Stimulated activated CD4-positive, alpha-beta T cell treated with anti-CD3 and anti-CD28 coated beads, Interleukin-15, amount 100 ng/mL, for 48 hours (primary cell): ENCODE data around the gene F7.

Experiments
- DNase-seq, 2 donors: peaks; one replicate each; pipeline ENCODE4 v3.0.0-alpha.2; 2020; ENCODE audit warnings: low read depth in 2 of 2

F7 gene

GRCh38 chr13:113138792-113139551 lies 33.4 kb downstream of the F7 start:
- no peak for DNase-seq

DNA sequence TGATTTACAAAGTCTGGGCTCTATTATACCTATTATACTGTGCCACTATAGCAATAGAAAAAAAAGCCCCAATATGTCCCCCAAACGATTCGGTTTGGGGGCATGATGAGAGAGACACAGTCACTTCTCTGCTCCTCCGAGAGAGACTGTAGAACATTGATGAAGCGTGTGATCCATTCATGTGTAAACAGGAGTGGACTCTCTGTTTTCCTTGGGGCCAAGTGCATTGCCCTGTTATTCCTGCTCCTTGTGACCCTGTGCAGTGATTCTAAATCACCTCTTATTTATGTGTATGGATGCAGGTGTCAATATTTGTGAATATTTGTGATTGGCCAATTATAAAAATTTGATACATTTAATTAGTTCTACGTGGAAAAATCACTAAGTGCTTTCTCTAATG lies 34.0 kb downstream of the F7 start:
- no peak for DNase-seq

DNA sequence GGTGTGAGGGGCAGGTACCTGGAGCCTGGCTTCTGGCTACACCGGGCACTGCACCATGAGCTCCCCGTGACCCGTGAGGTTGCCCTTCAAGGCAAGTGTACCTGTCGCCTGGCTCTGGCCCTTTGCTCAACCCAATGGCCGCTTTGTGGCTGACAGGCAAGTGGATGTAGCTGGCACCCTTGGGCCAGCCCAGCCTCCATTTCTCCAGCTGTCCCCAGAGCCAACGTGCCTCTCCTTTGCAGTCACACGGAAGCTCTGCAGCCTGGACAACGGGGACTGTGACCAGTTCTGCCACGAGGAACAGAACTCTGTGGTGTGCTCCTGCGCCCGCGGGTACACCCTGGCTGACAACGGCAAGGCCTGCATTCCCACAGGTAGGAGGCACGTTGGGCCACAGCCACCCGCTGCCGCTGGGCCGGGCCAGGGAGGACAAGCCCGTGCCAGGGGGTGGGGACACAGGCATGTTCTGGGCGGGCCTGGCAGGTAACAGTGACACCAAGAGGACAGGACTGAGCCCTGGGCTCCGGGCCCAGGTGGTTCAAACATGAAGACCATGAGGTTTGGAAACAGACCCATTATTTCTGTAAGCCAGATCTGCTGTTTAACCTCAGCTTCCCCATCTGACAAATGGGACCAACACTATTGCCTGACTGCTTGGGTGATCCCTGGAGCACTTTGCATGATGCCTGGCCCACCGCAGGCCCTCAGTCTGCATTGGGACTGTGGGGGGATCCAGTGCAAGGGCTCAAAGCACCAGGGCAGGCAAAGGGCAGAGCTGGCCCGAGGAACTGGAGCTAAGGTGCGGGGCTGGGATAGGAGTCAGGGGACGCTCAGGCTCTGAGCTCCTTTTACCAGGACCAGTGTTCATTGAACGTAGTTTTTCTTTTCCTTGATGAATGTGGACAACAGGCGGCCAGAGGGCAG lies 35.3 kb downstream of the F7 start:
- no peak for DNase-seq

GRCh38 chr13:113141601-113141970 lies 36.0 kb downstream of the F7 start:
- no peak for DNase-seq

DNA sequence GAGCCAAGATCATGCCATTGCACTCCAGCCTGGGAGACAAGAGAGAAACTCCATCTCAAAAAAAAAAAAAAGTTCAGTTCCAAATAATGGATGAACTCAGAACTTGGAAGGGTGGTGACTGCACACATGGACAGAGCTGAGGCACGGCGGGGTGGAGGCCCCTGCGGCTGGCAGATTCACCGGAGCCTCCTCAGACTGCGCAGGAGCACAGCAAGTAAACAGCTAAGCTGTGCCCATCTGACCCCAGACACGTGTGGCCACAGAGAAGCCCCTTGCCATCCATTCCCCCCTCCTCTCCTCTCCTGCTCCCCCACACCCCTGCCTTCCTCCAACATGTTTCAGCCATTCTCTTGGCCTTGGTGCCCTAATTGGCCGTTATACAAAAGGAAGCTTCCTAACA lies 37.3 kb downstream of the F7 start:
- no peak for DNase-seq

GRCh38 chr13:113143466-113144254 lies 38.1 kb downstream of the F7 start:
- DNase-seq: no peak

- DNase-seq: no peak
Measured at GRCh38 chr13:113144255-113144629, 38.7 kb downstream of the F7 start.

GRCh38 chr13:113145496-113145895 lies 39.9 kb downstream of the F7 start:
- peak; percentile 47 to 60 for DNase-seq

DNA sequence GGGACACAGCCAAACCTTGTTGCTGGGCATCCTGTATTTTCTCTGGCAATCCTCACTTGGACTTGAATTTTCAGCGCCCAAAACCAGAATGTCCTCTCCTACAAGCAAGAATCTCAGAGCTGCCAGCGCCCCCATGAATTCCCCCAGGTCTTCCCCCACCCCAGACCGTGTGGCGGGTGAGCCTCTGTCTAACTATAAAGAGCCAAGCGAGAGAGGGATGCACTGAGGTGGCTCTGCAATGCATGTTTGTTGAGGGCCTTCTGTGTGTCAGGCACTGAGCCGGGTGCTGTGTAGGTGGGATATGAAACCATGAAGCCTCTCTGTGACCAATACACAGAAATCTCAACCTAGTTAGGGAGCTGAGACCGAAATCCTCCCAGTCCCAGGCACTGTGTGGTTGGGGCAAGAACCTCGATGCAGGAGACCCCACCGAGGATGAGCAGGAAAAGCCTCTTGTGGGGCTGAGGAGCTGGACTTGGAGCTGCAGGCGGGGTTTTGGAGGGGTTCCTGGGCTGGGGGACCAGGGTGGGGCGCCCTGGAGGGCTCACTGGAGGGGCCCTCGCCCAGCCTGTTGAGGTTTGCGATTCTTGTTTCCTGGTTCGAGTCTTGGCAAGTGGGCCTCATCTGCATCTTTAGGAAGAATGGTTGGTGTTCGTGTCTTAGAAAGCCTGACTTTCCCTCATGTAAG lies 40.5 kb downstream of the F7 start:
- no peak for DNase-seq

GRCh38 chr13:113146750-113147149 lies 41.2 kb downstream of the F7 start:
- DNase-seq: no peak

DNA sequence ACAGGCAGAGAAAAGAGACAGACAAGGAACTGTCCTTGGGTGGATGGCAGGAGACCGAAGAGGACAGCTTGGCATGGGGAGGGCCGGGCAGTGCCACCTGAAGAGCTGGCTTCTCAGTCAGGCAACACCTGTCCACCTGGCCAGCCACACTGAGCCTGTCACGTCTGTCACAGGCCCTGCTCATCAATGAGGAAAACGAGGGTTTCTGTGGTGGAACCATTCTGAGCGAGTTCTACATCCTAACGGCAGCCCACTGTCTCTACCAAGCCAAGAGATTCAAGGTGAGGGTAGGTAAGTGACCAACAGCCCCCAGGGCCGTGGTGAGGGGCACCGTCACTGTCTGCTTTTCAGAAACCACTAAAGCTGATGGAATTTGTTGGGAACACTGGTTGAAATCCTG lies 41.6 kb downstream of the F7 start:
- no peak for DNase-seq

DNA sequence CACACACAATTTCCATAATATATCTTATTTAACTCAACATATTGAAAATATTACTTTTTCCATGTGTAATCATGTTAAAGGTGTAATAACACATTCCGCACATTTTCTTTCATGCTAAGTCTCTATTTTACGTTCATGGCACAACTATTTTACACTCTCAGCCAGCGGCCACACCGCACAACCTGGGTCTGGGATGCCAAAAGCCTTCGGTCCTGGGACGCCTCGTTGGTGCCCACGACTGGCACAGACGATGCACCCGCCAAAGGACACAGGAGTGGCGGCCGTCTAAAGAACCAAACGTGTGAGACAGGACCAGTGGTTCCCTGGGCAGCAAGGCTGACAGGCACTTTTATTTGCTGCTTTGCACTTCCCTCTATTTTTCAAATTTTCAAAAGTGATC lies 42.8 kb downstream of the F7 start:
- no peak for DNase-seq

DNA sequence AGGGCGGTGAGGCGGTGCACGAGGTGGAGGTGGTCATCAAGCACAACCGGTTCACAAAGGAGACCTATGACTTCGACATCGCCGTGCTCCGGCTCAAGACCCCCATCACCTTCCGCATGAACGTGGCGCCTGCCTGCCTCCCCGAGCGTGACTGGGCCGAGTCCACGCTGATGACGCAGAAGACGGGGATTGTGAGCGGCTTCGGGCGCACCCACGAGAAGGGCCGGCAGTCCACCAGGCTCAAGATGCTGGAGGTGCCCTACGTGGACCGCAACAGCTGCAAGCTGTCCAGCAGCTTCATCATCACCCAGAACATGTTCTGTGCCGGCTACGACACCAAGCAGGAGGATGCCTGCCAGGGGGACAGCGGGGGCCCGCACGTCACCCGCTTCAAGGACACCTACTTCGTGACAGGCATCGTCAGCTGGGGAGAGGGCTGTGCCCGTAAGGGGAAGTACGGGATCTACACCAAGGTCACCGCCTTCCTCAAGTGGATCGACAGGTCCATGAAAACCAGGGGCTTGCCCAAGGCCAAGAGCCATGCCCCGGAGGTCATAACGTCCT lies 43.4 kb downstream of the F7 start:
- no peak for DNase-seq

GRCh38 chr13:113149711-113150549 lies 44.3 kb downstream of the F7 start:
- no peak for DNase-seq

- DNase-seq: no peak
Measured at GRCh38 chr13:113150550-113151365, 45.2 kb downstream of the F7 start.

DNA sequence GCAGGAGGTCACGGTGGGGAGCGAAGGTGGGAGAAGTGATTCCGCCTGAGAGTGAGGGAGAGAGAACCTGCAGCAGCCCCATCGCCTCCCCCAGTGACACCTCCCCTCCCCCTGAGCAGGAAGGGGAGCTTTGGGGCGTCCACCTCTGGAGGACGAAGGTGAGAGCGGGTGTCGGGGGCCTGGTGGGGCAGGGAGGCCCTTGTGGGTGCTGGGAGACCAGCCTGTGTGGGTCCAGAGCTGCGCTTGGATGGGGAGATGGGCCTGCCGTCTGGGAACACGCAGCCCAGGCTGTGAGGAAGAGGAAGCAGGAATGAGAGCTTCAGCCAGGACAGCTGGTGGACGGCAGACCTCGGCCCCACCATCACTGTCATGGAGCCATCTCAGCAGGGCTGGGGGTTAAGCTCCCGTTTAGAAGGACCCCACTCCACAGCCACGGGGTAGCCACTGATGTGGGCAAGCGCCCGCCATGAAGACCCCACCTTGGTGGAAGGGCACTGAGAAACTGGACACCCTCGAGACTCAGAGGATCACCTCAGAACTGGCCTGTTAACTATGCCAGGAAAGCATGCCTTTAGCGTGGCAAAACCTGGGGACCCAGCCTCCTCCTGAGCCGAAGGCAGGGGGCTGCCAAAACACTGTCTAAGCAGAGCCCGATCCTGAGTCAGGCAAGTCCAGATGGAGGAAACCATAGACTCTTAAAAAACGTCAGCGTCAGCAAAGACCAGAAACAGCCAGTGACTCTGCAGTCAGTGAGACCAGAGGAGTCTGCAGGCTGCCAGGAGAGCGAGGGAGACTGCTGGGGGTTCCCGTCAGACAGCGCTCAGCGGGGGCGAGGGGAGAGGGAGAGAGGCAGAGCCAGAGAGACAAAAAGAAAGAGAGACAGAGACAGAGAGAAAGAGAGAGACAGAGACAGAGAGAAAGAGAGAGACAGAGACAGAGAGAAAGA lies 46.4 kb downstream of the F7 start:
- DNase-seq: no peak

DNA sequence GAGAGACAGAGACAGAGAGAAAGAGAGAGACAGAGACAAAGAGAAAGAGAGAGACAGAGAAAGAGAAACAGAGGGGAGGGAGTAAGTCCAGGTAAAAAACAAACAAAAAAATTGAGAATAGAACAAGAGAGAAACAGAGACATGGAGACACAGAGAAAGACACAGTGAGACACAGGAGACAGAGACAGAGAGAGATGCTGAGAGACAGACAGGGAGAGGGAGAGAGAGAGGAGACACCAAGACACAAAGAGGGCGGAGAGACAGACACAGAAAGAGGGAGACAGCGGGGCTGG lies 47.0 kb downstream of the F7 start:
- DNase-seq: no peak

GRCh38 chr13:113152984-113153809 lies 47.6 kb downstream of the F7 start:
- no peak for DNase-seq
